ENCODE measurements around the gene FHIT.

DNA sequence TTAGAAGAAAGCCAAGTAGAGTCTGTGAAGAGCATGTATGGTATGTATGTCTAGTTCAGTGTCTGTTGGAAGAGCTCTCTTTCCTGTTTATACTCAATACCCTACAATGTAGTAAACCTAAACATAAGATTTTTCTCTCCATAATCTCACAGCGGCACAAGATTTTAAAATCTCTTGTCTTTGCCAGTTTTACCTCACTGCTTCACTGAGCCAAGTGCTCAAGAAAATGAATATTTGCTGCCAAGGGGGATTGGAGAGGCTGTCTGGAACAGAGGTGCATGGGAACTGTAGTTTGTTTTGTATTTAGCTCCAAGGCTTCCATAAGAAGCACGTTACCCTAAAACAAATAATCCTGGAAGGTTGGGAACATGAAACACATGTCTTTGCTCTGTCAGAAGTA, 49.5 kb upstream of the FHIT start:
- TF ChIP-seq CTCF (IDR thresholded peaks at IDR 0.05 in 4 of 5, conservative IDR thresholded peaks at IDR 0.05 in 1 of 5) (no peak), POLR2A (IDR thresholded peaks at IDR 0.05) (no peak)
